Measurements from ENCODE around the gene ZBTB12.

The ZBTB12 gene

DNA sequence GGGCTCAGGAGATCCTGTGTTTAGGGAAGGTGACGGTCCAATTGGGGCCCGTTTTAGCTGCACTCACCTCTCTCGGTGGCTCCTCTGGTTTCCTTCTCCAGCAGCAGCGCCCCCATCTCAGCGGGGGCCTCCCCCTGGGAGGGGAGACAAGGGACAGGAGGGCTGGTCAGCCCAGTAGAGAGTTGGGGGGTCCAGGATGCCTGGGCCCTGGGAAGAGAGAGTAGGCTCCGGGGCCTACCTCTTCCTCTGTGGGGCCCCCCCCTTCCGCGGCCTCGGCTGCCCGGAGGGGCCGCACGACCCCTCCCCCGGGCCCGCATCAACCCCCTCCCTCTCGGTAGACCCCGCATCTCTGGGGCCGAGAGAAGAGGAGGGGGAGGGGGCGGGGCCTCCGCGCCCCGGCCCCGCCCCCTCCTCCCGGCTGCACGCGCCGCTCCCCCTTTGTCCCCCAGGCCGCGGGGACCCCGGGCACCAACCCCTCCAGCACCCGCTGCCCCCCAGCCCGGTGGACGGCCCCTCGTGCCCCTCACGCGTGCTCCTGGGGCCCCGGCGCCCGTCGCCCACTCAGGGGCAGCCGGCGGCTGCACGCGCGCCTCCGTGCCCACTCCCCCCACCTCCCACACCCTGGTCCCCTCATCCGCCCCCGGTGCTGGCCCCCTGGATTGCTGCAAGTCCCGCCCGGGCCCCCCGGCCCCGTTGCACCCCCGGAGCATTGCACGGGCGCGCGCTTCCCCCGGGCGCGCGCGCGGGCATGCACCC lies 4.9 kb downstream of the ZBTB12 start:
- no peak for DNase-seq (ENCODE audit: low read depth in 2 of 2)

DNA sequence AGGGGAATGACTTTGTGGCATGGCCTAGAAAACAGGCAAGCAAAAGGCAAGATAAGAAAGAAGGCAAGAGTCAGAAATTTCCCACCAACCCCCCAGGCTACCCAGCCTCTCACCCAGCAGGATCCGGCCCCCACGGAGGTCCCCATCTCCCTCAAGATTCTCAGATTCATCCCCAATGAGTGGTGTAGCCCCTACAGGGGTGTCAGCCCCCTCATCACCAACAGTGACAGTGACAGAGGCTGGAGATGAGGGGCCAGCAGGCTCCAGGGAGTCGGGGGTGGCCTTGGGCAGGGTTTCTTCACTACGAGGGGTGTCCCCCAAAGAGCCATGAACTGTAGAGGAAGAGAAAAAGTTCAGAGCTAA lies 5.4 kb downstream of the ZBTB12 start:
- DNase-seq (ENCODE audit: low read depth in 2 of 2), result no peak

DNA sequence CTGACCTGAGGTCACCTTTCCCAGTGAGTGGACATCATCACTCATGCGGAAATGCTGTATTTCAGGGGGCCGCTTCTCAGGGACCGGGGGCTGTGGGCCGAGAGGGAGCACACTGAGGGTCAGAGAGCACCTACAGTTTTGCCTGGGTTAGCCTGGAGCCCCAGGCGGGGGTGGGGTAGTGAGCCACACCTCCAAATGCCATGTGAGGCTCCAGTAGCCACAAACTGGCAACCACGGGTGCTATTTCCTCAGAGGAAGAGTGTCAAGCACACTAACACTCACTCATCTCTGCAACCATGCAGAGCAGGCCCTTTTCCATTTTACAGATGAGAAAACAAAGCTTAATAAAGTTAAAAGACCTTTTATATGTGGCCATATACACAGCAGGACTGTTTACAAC lies 9.1 kb downstream of the ZBTB12 start:
- DNase-seq (ENCODE audit: low read depth in 2 of 2), result no peak

DNA sequence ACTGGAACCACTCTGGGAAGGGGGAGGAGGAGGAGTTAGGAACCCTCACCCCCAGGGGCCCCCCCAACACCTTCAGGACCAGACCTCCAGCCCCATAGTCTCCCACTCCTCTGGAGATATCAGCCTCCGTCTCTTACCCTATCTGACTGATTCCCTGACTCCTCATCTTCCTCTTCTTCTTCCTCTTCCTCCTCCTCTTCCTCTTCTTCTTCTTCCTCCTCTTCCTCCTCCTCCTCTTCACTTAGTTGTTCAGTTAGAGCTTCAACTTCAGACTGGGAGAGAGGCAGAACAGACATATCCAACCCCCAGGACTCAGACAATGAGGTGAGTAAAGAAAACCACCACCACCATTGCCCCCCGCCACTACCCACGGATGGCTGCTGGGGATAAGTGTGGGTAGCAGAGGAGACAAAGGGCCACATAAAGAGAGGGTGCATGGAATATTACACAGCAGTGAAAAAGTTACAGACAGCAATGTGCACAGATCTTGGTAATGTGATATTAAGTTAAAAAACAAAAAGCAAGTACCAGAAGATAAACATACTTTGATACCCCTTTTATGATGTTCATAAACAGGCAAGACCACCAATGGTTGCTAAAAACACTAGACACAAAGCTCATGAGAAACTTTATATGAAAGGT lies 12.4 kb downstream of the ZBTB12 start:
- DNase-seq (ENCODE audit: low read depth in 2 of 2), result no peak

DNA sequence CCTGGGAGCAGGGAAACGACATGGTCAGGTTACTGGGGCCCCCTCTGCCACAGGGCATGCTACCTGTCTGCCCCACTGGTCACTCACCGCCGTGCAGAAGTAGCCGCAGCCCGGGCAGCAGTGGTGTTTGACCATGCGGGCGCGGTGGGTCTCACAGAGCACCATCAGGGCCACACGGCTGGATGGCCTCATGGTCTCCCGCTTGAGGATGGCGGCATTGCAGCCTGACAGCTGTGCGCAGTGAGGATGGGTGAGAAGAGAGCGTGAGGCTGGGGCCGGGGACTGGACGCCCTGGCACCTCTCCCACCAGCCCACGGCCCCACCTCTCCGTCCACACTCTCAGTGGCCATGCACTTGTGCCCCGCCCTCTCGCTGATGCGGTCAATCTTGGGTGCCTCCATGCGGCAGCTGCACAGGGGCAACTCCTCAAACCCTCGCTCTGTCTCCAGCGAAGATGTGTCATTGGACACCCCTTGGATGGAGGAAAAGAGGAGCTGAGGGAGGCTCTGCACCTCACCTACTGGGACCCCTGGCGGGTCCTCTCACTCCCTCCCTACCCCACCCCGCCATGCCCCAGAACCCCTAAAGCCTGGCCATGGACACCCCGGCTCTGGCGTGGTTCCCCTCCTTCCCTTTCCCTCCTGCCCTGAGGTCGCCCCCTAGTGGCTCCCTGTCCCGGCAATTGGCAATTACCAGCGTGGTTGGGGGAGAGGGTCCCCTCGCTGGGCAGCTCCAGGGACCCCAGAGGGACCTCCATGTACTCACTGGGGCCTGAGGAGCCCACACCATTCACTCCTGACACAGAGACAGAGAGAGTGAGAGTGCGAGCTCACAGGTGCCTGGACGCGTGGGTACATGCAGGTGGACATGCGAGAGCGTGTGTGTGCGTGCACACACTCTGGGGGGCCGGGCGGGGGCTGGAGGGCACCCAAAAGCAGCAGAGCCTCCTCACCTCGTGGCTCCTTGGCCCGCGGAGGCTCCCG lies 13.3 kb downstream of the ZBTB12 start:
- DNase-seq (ENCODE audit: low read depth in 2 of 2), result no peak

DNA sequence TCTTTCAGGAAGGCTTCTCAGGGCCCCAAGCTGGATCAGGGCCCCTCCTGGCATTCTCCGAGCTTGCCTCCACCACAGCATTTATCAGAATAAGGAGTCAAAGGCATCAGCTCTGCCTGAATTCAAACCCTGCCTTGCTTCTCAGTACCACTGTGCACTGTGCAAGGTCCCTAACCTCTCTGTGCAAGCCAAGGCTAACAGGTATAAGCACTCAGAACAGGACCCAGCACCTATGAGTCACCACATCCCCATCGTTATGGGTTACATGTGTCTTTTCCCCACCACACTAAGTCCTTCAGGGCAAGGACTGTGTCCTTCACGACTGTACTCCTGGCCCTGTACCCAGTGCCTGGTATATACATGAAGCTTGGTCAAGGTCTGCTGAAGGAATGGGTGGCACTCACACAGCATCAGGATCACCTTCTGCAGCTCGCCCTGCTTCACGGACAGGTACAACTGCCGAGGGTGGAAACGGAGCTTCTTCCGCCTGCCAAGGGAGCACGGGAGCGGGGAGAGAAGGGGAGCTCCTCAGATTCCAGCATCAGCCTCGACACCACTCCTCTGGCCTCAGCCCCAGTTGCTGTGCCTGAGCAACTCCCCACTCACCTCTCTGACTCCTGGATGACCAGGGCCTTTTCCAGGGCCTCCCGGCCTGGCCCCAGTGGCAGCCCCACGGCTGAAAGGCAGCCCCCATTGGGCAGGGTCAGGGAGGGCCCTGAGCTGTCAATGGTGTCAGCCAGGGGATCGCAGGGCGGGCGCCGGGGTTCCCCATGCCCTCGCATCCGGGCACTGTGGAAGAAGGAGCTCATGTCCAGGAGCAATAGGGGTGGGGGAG lies 14.5 kb downstream of the ZBTB12 start:
- DNase-seq (ENCODE audit: low read depth in 2 of 2), result no peak

DNA sequence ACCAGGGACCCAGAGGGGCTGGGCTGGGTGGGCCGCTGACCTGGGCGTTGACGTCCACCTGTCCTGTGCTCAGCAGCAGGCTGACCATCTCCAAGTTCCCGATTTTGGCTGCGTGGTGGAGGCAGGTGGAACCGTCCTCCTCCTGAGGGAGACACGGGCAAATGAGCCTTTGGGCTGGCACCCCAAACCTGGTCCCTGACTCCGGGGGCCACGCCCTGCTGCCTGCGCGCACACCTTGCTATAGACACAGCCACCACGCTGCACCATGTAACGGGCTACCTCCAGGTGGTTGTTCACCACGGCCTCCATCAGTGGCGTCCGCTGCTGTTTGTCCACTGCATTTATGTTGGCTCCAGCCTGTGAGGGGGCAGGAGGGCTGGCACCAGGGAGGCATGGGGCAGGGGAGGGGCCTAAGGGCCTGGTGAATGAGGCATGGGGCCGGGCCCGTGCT lies 15.3 kb downstream of the ZBTB12 start:
- DNase-seq (ENCODE audit: low read depth in 2 of 2), result no peak

DNA sequence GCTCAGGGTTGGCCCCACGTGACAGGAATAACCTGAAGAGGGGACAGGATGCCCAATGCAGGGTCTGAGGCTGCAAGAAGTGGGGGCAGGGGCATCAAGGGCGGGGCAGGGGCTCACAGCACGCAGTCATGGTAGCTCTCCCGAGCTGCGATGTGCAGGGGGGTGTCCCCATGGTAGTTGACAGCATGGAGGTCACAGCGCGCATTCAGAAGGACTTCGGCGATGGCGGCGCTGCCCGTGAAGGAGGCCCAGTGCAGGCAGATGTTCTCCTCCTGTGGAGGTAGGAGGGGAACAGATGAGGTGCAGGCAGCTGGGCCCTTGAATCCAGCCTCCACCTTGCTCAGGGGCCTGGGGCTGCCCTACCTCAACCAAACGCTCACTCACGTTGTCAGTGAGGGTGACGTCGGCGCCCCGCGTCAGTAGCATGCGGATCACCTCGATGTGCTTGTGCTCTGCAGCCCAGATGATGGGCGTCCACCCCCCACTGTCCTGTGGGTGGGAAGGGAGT lies 17.3 kb downstream of the ZBTB12 start:
- no peak for DNase-seq (ENCODE audit: low read depth in 2 of 2)

DNA sequence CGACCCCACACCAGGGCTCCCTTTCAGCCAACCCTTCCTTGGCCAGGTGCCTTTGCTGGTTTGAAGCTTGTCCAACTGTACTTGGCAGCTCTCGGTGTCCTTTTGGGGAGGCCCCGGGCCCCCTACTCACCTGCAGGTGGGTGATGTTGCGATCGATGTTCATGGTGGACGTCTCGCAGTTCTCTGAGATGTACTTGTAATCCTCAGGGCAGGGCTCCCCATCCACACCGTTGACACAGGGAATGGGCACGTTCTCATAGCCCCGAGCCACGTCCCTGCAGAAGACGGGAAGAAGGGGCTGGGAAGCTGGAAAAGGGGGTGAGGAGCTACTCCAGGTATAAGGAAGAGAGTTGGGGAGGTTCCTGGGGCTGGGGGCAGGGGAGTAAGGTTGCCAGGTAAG lies 18.2 kb downstream of the ZBTB12 start:
- DNase-seq (ENCODE audit: low read depth in 2 of 2), result no peak

DNA sequence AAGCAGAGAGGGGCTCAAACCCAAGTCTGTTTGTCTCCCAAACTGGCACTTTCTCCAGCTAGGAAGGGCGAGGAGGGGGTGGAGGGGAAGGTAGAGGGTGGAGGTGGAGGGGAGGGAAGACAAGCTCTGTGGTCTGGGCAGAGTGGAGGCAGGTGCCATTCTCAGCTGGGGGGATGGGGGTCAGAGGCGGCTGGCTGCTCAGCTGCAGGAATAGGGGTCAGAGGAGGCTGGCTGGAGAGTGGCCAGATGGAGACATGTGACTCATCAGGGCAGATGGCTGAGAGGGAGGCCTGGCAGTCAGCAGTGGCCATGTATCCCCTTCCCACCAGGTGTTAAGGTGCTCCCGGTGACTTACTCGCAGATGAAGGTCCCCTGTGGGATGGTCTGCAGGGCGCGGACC lies 19.5 kb downstream of the ZBTB12 start:
- no peak for DNase-seq (ENCODE audit: low read depth in 2 of 2)

DNA sequence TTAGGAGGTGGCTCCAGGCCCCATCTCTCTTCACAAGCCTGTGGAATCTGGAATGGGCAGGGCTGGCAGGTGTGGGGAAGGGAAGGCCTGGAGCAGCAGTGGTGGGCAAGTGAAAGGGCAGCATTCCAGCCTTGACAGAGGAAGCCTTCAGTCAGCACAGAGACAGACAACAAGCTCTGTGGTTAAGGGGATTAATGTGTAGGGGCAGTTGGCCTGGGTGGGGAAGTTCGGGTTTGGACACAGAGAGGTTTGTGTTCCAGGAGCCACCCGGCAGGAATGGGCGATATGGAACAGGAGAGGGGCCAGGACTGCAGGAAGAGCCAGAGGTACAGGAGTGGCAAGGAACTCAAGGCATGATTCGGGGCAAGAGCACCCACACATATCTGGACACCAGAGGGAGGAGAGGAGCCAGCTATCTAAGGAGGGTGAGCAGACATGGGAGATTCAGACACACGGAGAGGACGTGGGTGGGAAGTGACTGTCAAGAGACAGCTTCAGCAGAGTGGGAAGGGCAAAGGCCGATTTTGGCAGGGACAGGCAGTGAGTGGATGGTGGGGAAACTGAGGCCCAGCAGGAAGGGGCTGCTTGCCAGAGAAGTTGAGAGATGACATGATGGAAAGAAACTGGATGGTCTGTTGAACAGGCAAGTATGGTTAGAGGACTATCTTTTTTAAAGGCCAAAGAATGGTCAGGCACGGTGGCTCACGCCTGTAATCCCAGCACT lies 20.6 kb downstream of the ZBTB12 start:
- DNase-seq (ENCODE audit: low read depth in 2 of 2), result no peak

DNA sequence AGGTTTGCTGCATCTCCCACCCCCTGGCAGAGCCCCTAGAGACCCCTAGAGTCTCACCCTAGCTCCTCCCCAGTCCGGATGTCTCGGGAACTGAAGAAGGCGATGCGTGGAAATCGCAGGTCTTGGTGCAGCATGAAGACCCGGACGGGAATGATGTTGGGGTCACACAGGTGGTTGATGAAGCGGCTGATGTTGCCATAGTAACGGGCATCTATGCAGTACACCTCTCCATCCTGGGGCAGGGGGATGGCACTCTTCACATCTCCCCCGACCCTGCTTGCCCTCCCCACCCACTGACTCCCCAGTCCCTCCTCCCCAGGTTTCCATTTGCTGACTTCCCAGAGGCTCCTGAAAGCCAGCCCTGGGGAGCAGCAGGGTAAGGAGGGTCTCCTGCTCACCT lies 21.3 kb downstream of the ZBTB12 start:
- DNase-seq (ENCODE audit: low read depth in 2 of 2), result no peak

DNA sequence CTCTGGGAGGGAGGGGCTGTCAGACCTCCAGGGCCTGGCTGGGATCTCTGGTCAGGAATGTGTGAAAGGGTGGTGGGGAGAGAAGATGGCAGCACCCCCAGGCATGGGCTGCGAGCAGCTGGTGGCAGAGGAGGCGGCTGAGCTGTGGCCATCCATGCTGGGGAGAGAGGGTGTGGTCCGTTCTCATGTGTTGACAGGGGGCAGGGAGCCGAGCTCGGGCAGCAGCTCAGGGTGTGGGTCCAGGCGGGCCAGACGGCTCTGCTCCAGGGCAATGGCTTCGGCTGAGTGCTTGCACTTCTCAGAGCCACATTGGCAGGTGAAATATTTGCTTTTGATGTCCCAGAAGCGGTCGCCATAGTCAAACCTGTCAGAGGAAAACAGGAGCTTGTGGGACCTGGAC lies 22.0 kb downstream of the ZBTB12 start:
- DNase-seq (ENCODE audit: low read depth in 2 of 2), result no peak

DNA sequence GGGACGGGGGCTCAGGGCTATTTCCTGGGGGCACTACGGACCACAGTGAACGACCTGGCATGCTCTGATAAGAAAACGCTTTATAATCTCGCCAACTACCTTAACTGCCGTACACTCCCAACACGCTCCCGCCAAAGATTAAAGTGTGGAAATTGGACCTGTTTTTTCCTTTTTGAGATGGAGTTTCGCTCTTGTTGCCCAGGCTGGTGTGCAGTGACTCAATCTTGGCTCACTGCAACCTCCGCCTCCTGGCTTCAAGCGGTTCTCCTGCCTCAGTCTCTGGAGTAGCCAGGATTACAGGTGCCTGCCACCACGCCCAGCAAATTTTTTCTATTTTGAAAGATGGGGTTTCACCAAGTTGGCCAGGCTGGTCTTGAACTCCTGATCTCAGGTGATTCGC lies 22.7 kb downstream of the ZBTB12 start:
- no peak for DNase-seq (ENCODE audit: low read depth in 2 of 2)

DNA sequence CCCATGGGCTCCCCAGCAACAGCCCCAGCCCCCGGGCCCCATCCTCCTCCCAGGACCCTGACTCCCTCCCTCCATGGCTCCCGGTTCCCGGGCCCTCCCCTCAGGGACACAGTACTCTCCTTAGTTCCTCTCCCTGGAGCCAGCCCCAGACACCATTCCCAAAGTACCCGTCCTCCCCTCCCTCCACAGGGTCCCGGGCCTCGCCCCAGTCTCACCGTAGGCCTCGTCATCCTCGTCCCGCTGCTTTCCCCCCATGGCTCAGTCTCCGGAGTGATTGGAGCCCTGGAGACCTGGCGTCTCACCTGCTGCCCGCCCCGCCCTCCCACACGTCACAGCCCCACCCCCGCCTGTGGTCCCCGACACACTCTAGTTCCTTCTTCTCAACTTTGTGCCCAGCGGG lies 23.2 kb downstream of the ZBTB12 start, which contains the start of gene SLC44A4:
Gene SLC44A4, minus strand, starts transcription at position 272 of the 400 bp plus-strand sequence. Its CDS starts 17 bp downstream, at position 255.
- DNase-seq (ENCODE audit: low read depth in 2 of 2), result no peak

DNA sequence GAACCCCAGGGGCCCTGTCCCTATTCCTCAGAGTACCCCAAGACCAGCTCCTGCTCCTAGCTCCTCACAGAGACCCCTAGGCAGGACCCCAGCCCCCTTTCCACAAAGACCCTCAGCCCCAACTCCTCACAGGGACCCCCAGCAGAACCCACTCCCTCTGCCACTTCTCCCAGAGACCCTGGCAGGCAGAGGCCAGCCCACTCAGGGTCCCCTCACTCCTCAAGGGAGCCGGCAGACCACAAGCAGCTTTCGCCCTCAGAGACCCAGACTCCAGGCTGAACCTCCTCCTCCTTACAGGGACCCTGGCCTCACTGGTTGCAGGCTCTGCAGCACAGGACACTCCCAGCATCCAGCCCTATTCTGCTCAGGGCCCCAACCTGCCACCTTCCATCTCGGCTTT lies 23.7 kb downstream of the ZBTB12 start:
- DNase-seq (ENCODE audit: low read depth in 2 of 2), result no peak

DNA sequence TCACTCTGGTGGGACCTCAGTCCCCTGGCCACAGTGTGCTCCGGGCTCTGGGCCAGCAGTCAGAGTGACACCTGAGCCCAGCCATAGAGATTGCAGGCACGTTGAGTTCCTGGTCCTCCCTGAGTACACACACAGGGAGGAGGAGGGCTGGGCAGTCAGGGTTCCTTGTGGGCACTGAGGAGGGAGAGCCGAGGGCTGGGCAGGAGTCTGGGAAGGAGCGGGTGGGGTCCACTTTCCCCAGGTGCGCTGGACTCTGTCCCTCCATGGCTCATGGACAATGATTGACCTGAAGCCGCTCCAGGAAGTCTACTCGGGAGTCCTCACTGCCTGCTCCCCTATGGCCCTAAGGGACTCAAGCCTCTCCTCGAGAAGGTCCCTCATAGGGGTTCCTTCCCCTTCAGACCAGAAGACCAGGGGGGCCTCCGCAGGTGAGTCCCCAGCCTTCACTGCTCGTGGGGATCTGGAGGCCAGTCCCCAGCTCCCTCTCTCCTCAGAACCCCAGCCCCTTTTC lies 24.2 kb downstream of the ZBTB12 start:
- no peak for DNase-seq (ENCODE audit: low read depth in 2 of 2)

DNA sequence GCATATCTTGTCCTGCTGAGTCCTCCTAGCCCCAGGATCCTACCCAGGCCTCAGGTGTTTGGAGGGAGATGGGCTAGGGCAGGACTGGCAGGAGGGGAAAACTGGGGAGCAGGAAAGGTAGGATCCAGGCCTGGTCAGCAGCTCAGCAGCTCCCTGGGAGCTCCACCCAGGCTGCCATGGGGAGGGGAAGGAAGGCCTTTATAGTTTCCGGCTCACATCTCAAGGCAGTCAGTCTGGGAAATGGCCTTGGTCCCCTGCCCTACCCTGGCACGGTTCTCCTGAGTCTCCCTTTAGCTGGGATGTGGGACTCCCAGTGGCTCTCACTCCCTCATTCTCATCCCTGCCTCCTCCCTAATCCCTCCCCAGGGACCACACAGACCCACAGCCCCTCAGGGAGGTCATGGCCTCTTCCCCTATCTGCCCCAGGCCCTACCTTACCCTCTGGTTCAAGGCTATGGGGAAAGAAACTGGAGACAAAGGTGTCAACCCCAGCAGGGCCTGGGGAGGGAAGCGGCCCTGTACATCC lies 24.7 kb downstream of the ZBTB12 start:
- DNase-seq (ENCODE audit: low read depth in 2 of 2), result no peak

DNA sequence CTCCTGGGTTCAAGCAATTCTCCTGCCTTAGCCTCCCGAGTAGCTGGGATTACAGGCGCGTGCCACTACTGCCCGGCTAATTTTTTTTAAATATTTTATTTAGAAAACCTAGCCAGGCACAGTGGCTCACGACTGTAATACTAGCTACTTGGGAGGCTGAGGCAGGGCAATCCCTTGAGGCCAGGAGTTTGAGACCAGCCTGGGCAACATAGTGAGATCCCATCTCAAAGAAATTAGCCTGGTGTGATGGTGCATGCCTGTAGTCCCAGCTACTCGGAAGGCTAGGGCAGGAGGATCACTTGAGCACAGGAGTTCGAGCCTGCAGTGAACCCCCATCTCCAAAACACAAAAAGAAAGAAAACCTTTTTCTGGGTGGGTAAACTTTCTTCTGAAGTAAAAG lies 25.5 kb downstream of the ZBTB12 start:
- DNase-seq (ENCODE audit: low read depth in 2 of 2), result no peak

DNA sequence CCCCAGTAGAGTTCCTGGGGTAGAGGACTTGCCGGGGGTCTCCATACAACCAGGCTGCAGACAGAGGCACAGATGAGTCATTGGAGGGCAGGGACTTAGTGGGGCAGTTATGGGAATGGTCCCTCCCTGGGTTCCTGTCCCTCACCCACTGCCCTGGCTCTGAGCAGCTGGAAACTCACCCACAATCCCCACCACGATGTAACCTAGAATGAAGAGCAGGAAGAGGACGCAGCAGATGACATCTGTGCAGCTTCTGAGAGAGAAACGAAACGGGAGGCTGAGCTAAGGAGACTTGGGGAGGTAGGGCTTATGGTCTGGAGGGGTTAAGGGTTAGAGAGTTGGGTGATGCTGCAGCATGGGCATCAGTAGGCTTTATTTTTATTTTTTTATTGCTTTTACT lies 26.0 kb downstream of the ZBTB12 start:
- DNase-seq (ENCODE audit: low read depth in 2 of 2), result no peak
